NCI-H2081 (cell line): ENCODE results near the gene MYLK.

Experiments used
- DNase-seq, 2 experiments: peaks; one replicate each; lab custom pipeline; 2025; lab: John Stamatoyannopoulos, UW

MYLK gene

DNA sequence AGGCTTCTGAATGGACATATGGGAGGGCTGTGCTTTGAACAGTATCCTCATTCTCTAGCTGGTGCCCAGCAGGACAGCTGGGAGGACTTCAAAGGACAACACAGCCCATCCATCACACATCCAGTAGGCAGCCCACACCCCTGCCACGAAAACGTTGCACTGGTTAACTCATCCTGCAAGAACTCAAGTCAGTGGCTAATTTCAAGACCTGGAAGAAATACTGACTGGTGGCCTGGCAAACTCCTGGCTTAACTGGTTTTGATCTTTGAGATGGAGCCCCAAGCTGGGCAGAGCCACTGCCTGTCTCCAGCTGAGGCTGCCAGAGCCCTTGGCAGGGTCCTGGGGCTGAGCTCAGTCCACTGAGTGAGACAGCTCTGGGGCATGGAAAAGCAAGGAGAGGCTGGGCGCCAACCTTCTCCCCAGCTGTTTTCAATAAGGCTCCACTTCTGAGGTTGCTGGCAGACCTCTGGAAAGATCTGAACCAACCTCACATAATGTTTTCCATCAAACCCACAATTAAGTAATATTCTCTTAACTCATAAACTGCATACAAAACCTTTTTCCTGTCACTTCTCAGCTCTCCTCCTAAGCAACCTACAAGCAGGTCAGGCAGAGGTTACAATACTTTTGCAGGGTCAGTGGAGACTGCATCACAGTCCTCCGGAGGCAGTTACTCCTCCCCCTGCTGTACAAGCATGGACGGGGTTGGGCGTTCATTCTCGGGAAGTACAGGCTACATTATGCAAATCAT lies 110.3 kb downstream of the MYLK start:
- no peak for DNase-seq

- no peak for DNase-seq
Measured at GRCh38 chr3:123769356-123769743, 114.8 kb downstream of the MYLK start.

- DNase-seq: no peak
Measured at GRCh38 chr3:123768480-123769355, 115.4 kb downstream of the MYLK start.

DNA sequence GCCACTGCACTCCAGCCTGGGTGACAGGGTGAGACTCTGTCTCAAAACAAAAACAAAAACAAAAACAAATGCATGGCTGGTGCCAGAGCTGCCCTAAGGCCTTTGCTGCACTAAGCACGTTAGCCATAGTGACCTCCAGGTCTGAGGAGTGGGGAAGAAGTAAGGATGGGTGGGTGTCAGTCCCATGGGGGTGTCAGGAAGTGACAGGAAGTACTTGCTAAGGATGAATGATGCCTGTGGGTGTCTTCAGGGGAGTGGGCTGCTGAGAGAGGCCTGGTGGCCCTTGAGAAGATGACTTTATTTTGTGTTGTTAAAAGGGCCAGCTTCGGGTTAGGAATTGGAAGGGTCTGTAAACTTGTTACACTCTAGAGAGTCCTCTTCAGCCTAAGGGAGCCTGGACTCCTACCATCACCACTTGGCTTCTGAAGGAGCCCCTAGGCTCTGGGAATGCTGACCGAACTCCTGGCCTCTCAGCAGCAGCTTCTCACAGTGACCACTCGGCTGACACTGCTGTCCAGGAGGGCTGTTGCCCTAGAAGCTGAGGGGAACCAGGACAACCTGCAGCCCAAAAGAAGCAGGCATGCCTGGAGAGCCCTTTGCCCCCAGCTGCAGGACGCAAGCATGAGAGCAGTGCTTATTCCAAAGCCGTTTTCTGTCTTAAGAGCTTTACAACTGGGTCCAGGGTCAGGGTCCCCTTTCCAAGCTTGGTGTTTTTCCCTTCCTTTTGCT lies 116.4 kb downstream of the MYLK start:
- DNase-seq: no peak

DNA sequence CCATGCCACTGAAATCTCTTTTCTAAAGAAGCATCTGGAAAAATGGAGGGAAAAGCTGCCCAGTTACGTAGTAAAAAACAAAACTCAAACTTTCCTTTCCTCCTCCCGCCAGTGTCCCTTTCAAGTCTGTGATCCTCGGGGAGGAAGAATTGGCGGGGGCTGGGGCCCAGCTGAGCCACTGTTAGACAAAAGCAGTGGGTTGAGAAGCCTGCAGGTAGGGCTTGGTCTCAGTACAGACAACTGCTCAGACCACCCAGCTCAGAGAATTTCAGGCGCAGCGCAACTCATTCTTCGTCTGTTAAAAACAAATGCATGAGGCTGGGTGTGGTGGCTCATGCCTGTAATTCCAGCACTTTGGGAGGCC lies 117.1 kb downstream of the MYLK start:
- no peak for DNase-seq

DNA sequence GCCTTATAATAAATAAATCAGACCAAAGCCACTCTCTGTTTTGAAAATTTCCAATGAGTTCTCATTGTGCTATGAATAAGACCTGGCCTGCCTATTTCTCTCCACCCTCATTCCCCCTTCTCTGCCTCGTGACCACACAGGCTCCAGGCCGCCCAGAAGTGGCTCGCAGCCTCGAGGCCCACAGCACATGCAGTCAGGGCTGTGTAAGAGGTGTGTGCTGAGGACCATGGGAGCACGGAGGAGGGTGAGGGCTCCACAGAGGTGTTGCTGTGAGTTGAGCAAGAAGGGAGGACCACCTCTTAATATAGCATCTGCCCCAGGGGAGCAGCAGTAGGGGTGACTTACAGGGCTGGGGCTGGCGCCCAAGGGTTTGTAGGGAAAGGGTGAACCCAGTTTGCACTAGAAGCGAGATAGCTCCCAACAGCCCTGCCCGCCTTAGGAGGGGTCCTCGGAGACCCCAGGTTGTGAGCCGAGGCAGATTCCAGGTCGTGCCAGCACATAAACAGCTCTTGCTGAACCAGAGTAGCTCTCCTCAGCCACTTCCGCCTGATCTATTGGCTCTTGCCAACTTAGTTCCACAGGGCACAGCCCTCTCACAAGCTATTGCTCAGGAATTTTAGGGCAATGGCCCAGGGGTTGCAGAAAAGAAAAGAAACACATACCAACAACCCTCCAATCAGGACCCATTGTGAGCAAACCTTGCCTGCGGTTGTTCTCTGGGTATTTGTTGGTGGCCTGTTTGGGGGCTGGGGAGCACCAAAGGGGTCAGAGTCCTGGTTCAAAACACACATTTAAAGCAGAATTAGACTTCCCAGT lies 117.7 kb downstream of the MYLK start:
- DNase-seq: no peak

DNA sequence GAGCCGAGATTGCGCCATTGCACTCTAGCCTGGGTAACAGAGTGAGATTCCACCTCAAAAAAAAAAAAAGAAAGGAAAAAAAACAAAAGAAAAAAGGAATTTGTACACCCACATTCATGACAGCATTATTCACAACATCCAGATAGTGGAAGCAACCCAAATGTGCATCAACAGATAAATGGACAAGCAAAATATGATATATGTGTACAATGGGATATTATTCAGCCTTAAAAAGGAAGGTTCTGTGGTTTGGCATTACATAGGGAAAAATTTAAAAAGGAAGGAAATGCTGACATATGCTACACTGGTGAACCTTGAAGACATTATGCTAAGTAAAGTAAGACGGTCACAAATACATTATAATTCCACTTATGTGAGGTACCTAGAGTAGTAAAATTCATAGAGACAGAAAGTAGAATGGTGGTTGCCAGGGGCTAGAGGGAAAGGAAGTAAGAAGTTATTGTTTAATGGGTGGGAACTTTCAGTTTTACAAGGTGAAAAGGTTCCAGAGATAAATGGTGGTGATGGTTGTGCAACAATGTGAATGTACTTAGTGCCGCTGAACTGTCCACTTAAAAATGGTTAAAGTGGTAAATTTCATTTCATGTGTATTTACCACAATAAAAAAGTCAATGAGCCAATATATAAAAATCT lies 118.5 kb downstream of the MYLK start:
- no peak for DNase-seq

GRCh38 chr3:123764647-123765046 lies 119.5 kb downstream of the MYLK start:
- DNase-seq: no peak

GRCh38 chr3:123762805-123763204 lies 121.3 kb downstream of the MYLK start:
- DNase-seq: no peak

- no peak for DNase-seq
Measured at GRCh38 chr3:123760817-123761216, 123.3 kb downstream of the MYLK start.

GRCh38 chr3:123759871-123760270 lies 124.3 kb downstream of the MYLK start:
- DNase-seq: no peak

DNA sequence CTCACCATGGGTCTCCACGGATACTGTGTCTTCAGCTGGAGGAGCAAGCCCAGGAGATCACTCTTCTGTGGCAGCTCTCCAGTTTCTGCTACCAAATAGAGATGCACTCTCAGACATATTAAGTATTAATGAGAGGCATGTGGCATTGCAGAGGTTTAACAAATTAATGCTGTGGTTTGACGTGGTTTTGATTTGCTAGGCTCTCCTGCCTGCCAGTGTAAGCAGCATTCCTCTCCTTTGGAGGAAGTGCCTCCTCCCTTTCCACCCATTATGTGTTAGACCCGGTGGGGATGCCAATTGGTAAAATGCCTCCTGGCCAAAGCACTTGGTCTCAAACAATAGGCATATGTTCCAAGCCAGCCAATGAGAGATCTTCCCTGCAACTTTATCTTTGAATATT lies 124.8 kb downstream of the MYLK start:
- peak in 1 of 2 experiments; percentile 16 for DNase-seq

DNA sequence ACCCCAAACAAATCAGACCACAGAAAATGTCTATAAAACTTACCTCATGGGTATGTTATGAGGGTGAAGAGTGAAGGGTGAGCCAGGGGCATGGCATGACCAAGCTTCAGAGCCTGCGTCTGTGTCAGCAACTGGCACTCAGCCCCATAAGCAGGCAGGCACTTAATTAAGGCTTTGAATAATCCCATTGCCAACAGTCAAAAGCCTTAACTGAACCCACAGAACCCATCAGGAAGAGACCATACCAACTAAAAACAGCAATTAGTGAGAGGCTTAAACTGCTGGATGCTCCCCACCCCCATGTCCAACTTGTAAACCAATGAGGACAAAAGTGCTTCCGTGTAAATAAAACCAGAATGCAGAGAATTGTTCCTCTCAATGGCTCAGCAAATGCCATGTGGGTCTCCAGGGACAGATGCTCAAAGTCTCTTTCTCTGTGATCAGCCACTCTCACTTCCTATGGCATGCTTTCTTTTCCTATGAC lies 126.0 kb downstream of the MYLK start:
- peak; percentile 53 to 80 for DNase-seq

GRCh38 chr3:123757281-123757940 lies 126.7 kb downstream of the MYLK start:
- DNase-seq: no peak

GRCh38 chr3:123755501-123755900 lies 128.6 kb downstream of the MYLK start:
- no peak for DNase-seq

GRCh38 chr3:123755085-123755484 lies 129.0 kb downstream of the MYLK start:
- DNase-seq: no peak

DNA sequence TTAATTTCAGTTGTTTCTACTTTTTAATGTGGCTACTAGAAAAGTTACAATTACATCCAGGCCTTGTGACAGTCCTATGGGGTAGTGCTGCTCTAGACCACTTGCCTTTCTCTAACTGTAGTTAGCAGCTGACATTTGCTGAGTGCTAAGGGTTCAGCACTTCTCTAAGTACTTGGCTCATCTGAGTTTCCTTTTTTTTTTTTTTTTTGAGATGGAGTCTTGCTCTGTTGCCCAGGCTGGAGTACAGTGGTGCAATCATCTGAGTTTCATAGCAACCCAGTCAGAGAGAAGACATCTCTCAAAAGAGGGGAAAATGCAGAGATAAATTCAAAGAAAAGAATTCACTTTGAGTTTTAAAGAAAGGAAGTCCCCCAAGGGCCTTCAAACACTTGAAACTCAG lies 130.8 kb downstream of the MYLK start:
- no peak for DNase-seq

DNA sequence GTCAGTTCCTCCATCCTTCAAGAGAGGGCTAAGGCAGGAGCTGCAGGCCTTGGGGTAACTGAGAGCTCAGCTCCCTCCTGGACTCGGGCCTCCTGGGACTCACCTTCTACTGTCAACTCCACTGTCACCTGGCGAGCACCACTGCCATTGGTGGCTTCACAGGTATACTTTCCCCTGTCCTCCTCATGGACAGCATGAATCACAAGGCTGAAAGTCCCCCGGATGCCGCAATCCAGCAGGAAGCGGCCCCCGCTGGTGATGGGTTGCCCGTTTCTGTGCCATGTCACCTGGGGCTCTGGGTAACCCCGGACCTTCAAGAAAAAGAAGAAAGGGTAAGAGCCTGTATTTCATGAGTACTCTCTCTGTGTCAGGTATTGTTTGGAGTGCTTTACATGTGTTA lies 131.9 kb downstream of the MYLK start:
- DNase-seq: no peak

DNA sequence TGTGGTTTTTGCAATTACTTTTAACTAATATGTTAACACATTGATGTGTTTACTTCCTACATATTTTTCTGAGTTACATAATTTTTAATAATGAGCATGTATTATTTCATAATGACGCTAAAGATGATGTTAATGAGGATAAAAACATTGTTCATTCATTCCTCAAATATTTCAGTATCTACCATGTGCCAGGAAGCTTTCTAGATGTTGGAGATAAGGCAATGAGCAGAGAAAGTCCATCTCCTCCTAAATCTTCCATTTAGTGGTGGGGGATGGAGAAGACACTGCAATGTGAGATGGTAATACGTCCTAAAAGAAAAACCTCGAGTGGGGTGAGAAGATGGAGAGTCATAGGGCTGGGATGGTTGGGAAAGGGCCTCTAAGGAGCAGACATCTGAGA lies 132.7 kb downstream of the MYLK start:
- no peak for DNase-seq

DNA sequence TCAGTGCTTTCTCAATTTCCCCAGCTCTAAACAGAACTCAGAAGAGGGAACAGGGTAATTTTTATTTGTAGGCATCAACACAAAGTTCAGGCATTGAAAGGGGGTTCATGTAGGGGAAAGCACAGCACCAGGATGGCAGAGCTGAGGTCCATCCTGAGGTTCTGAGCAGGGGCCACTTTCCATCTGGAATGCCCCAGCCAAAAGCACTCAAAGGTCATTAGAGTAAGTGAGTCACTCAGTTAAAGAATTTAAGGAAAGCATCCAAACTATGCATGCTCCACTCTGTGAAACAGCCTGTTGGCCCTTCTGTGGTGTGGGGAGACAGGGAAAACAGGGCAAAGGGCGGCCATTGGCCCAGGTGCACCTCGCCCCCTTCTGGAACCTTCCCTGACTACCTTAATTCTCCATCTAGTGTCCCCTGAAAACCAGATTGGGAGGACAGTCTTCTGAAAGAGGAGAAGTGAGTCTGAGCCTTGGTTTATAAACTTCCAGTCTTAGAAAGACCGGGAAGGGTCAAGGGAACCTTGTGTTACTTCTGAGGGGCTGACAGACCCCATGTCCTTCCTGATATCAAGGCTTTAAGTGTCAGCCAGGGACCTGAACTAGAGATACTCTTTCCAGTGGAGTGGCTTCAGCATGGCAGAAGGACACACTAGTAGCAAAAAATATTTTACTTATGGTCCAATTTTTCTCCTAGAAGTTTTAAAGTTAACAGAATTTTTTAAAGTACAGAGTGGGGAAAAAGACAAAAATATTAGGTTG lies 133.3 kb downstream of the MYLK start:
- DNase-seq: no peak
